K562 (cell line): Measurements from ENCODE around the gene TMC5. TPM values are rescaled to one million over a fixed set of nuclear protein-coding genes. Genes with fewer than 3 reads are reported as not detected.

Experiments used
- BRD9 ChIP-seq: fragments of 450-650 bp; IDR thresholded peaks from 2 replicates; pipeline ENCODE4 v1.6.1; 2018; ENCODE audit warnings: low read depth; ENCODE audit not compliant: partially characterized antibody
- CBFA2T2 ChIP-seq: fragments of 450-650 bp; conservative IDR thresholded peaks from 2 replicates; pipeline ENCODE4 v1.6.1; 2017; ENCODE audit warnings: mild to moderate bottlenecking
- CREB1 ChIP-seq, 2 experiments: sonication (generic) in 1 of 2; formaldehyde crosslinking in 1 of 2; IDR thresholded peaks; 2 replicates each; pipeline versions ENCODE4 v1.6.1 to v1.8.0; 2012 to 2022; ENCODE audit warnings: inconsistent platforms in 1 of 2, mild to moderate bottlenecking in 1 of 2, missing genetic modification reagents in 1 of 2, moderate library complexity in 1 of 2
- CTBP1 ChIP-seq: fragments of 450-650 bp; IDR thresholded peaks from 2 replicates; pipeline ENCODE4 v1.6.1; 2016; ENCODE audit warnings: borderline replicate concordance
- GABPA ChIP-seq: fragments of 200-800 bp; sonication (Bioruptor generic); conservative IDR thresholded peaks from 2 replicates; pipeline ENCODE4 v1.6.1; 2016; ENCODE audit warnings: low read depth, missing genetic modification characterization, missing compliant biosample characterization
- ILF3 ChIP-seq: fragments of 450-650 bp; IDR thresholded peaks from 2 replicates; pipeline ENCODE4 v1.6.1; 2018; ENCODE audit warnings: antibody characterized with exemption, mild to moderate bottlenecking, moderate library complexity, borderline replicate concordance
- IRF9 ChIP-seq: fragments of 450-650 bp; IDR thresholded peaks from 2 replicates; pipeline ENCODE4 v1.6.1; 2016; ENCODE audit warnings: missing biosample characterization, missing genetic modification characterization
- KLF6 ChIP-seq: fragments of 250-450 bp; sonication (Bioruptor Pico); IDR thresholded peaks from 2 replicates; pipeline ENCODE4 v1.4.0; 2020; ENCODE audit warnings: mild to moderate bottlenecking, moderate library complexity, borderline replicate concordance
- MCM3 ChIP-seq: fragments of 450-650 bp; IDR thresholded peaks from 2 replicates; pipeline ENCODE4 v1.6.1; 2016
- MEF2A ChIP-seq: IDR thresholded peaks from 2 replicates; pipeline ENCODE4 v1.6.1; 2011; ENCODE audit warnings: low read depth, mild to moderate bottlenecking, low read length, moderate library complexity; ENCODE audit not compliant: control insufficient read depth
- MEIS2 ChIP-seq: fragments of 450-650 bp; IDR thresholded peaks from 2 replicates; pipeline ENCODE4 v1.6.1; 2014; ENCODE audit warnings: mild to moderate bottlenecking; ENCODE audit not compliant: partially characterized antibody
- NRF1 ChIP-seq, 2 experiments: fragments of 450-650 bp; IDR thresholded peaks in 1 of 2; conservative IDR thresholded peaks in 1 of 2; 2 replicates each; pipeline ENCODE4 v1.6.1; 2014; ENCODE audit warnings: mild to moderate bottlenecking in 2 of 2
- PHB2 ChIP-seq: fragments of 450-650 bp; IDR thresholded peaks from 2 replicates; pipeline ENCODE4 v1.6.1; 2017; ENCODE audit warnings: low read depth
- POLR2AphosphoS5 ChIP-seq: IDR thresholded peaks from 2 replicates; pipeline ENCODE4 v1.6.1; 2011; ENCODE audit warnings: mild to moderate bottlenecking, low read depth, low read length, moderate library complexity; ENCODE audit not compliant: control insufficient read depth, insufficient read depth
- PTTG1 ChIP-seq: fragments of 450-650 bp; IDR thresholded peaks from 2 replicates; pipeline ENCODE4 v1.6.1; 2016; ENCODE audit warnings: low read depth, mild to moderate bottlenecking, missing genetic modification characterization, missing compliant biosample characterization
- ZBED1 ChIP-seq: IDR thresholded peaks from 2 replicates; pipeline ENCODE4 v1.6.1; 2014
- ZFPM2 ChIP-seq: fragments of 250-450 bp; sonication (Bioruptor Pico); IDR thresholded peaks from 2 replicates; pipeline ENCODE4 v1.5.1; 2022; ENCODE audit warnings: mild to moderate bottlenecking
- ZMIZ1 ChIP-seq, 2 experiments: fragments of 150-350 bp in 1 of 2; IDR thresholded peaks; 2 replicates each; pipeline ENCODE4 v1.6.1; 2012 to 2016; ENCODE audit warnings: low read depth in 2 of 2, low read length in 2 of 2, mild to moderate bottlenecking in 1 of 2, moderate library complexity in 1 of 2
- ZNF592 ChIP-seq: fragments of 450-650 bp; IDR thresholded peaks from 2 replicates; pipeline ENCODE4 v1.6.1; 2017; ENCODE audit warnings: antibody characterized with exemption, mild to moderate bottlenecking
- polyA plus RNA-seq, 8 experiments: library from polyadenylated mRNA; depleted of rRNA in 4 of 8; stranded (reverse) in 5 of 8; unstranded in 3 of 8; fragments of >200 nt; fragmentation: Nextera tagmentation in 2 of 8; fragmentation: Illumina TruSeq in 1 of 8; extraction: Ambion mirVana in 2 of 8; extraction: Trizol in 1 of 8; gene quantifications; 2 replicates each; pipeline versions ENCODE4 v1.2.1 to v1.2.3, GENCODE V29; 2011 to 2014; ENCODE audit warnings: inconsistent platforms in 1 of 8, missing spikeins in 1 of 8
- total RNA-seq, 7 experiments: library from RNA; depleted of rRNA in 6 of 7; stranded (reverse); fragments of >200 nt in 6 of 7; fragmentation: Illumina TruSeq in 2 of 7; extraction: Trizol in 2 of 7; gene quantifications; 2 replicates each; pipeline versions ENCODE4 v1.2.1 to v1.2.3, GENCODE V29; 2011 to 2021; ENCODE audit warnings: low replicate concordance in 1 of 7

The TMC5 gene
- total and polyA plus RNA-seq, 9 of the 15 experiments (the other 6 are each of a cell fraction or from before 2014, with no cell fraction given): 0.83 to 2.6 (median 1.6) TPM

GRCh38 chr16:19520861-19521331, 103.2 kb downstream of the TMC5 start (continued):
- peak; percentile 62; the same call in 1 of the 2 replicates for TF ChIP-seq CTBP1
- no peak for TF ChIP-seq GABPA
- no peak for TF ChIP-seq ZFPM2 (CRISPR knock-in tag)
- peak; percentile 89 for TF ChIP-seq POLR2AphosphoS5
- TF ChIP-seq BRD9: peak; percentile 85
- no peak for TF ChIP-seq KLF6 (CRISPR knock-in tag)
- 0 out of 2 replicates have a peak, but pooled peaks have one; percentile 43 for TF ChIP-seq ZBED1
- TF ChIP-seq CBFA2T2: peak; percentile 97
- peak; percentile 48; the same call in 1 of the 2 replicates for TF ChIP-seq CREB1 (IDR thresholded peaks at IDR 0.05)
- TF ChIP-seq CREB1 (CRISPR knock-in tag; IDR thresholded peaks at IDR 0.05): no peak
- 0 out of 2 replicates have a peak, but pooled peaks have one; percentile 49 for TF ChIP-seq ILF3
- peak in 1 of 2 experiments; percentile 85; a peak in 2 of 4 replicates for TF ChIP-seq ZMIZ1 (IDR thresholded peaks at IDR 0.05; ENCODE audit: low read depth in 2 of 2, low read length in 2 of 2)
- TF ChIP-seq MEF2A: 0 out of 2 replicates have a peak, but pooled peaks have one; percentile 11
- TF ChIP-seq PTTG1 (tag): no peak
- TF ChIP-seq PHB2: 0 out of 2 replicates have a peak, but pooled peaks have one; percentile 43
- TF ChIP-seq MCM3: no peak
- TF ChIP-seq IRF9: no peak
- no peak; a peak in 1 of 4 replicates for TF ChIP-seq NRF1 (conservative IDR thresholded peaks at IDR 0.05 in 1 of 2, IDR thresholded peaks at IDR 0.05 in 1 of 2)
- peak; percentile 99 for TF ChIP-seq MEIS2
- 0 out of 2 replicates have a peak, but pooled peaks have one; percentile 38 for TF ChIP-seq ZNF592
